HG03135 (cell line): ENCODE results near the gene AP3B2.
"Not testable (repeated sequence)": the region's sequence is repeated elsewhere in the genome, so short reads cannot be mapped to it uniquely, and the experiment has no call there.

Experiments used
- ATAC-seq: cut with Tn5 transposase; IDR thresholded peaks from one replicate; pipeline ENCODE4 v1.9.1; 2021; ENCODE audit warnings: mild to moderate bottlenecking, moderate library complexity; ENCODE audit not compliant: unreplicated experiment

AP3B2 gene

GRCh38 chr15:82650046-82650670, 59.5 kb downstream of the AP3B2 start:
- no peak for ATAC-seq

DNA sequence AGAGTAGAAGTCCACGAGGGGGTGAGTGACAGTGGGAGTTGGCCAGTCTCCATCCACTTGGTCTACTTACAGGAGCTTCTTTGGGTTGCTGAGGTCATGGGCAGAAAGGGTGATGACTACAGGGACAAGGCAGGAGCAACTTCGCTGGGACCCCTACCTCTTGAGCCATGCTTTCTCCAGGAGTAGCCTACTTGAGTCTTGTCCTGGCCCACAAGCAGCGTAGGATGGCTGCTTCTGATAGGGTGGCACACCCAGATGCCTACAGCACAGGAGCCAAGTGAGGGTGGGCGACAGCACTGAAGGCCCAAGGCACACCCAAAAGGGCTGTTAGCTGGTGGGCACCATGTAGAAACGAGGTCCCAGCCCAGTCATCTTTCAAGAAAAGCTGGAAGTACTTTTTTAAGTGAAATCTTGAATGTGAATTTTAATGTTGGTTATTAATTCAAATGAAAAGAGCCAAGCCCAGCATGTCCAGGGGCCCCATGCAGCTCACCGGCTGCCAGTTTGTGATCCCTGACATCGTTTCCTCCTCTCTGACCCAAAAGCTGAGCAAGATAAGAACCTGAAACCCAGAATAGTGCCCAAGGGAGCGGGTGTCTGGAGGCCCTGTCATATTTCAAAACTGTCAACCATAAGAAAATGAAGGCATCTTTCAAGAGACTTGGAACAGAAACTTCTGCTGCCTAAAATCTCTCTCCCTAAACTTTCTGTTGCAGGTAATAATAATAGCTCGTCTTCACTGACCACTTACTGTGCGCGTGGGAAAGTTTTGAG, 60.3 kb downstream of the AP3B2 start:
- ATAC-seq: no peak

DNA sequence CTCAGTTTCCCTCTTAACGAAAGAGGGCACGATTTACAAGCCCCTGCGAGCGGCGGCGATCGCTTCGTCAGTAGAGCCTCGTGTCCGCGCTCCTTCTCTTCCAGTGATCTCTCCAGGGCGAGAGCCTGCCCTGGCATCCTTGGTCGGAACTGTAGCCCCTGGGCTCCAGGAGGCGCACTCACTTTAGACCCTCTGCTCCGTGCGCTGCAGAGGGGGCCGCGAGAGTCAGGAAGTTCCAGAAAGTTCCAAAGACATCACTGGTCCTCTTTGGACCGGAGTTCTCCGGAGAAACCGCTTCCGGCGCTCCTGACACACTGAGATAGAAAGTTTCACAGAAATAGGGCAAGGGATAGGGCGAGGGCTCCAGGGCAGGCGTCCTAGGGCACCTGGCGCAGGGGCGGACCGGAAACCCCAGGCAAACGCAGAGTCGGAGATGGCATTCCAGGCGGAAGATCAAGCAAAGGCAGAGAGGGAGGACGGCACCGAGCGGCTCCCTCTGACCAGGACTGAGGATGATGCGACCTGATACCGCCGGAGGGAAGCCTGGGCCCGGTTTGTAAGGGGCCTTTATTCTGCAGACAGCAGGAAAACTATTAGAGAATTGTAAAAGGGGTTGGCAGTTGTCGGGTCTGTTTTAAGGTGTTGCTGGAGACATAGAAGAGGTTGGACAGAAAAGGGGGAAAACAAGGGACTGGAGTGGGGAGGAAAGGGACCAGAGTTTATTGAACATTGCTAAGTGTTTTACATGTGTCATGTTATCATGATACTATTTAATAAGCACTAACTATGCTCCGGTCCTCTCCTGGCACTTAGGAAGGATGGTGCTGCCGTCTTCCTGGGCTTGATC, 61.2 kb downstream of the AP3B2 start:
- no peak for ATAC-seq

DNA sequence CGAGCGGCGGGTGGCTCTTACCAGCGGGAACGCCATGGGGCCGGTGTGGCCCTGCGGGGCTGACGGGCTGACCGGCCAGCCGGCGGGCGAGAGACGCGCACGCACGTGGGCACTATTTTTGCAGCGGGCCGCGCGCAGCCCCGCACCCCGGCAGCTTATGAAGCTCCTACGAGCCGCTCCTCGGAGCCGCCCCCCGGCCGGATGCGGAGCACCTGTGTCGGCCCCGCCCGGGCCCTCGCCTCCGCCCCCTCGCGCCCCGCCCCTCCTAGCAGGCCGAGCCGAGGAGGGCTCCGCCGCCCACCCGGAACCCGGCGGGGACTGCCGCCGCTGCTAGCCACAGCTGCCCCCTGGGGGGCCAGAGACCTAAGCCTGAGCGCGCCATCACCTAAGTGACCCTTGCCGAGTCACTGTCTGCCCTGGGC, 61.8 kb downstream of the AP3B2 start:
- ATAC-seq: no peak

- ATAC-seq: no peak
Measured at GRCh38 chr15:82647045-82647834, 62.4 kb downstream of the AP3B2 start, which contains the start of gene CPEB1. Gene CPEB1, minus strand, starts transcription at chr15:82647363. Its CDS starts 18,904 bp downstream, at chr15:82628459.

DNA sequence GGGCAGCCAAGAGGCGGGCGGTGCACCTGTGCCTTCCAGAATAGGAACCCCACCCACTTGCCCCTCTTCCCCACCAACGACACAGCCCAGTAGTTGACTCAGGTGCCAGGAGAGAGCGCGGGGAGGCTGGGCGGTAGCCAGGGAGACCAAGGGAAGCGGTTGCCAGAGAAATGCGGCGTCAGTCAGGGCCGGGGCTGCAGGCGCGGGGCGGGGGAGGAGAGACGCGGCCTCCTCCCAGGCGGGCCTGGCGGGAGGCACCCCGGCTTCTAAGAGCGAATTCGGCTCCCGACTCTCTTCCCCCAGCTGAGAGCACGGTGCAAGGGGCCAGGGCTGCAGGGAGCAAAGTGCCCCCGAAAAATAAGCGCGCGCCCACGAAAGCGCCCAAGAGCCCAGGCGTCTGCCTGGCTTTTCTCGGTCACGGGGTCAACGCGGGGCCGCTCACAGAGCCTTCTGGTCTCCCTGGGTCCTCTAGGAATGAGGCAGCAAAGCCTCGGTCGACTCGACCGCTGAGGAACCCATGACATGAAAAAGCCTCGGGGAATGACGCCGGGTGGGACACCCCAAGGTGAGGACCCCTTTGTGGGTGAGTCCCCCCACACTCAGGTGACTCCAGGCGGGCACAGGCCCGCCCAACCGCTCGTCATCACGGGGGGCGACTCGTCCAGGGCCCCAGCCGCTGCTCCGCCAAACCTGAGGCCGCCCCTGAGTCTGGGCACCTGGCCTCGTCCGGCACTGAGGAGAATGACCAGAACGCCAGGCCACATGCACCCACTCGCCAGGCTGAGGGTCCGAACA, 63.2 kb downstream of the AP3B2 start:
- no peak for ATAC-seq

GRCh38 chr15:82644967-82645852, 64.5 kb downstream of the AP3B2 start:
- not testable (repeated sequence) for ATAC-seq

DNA sequence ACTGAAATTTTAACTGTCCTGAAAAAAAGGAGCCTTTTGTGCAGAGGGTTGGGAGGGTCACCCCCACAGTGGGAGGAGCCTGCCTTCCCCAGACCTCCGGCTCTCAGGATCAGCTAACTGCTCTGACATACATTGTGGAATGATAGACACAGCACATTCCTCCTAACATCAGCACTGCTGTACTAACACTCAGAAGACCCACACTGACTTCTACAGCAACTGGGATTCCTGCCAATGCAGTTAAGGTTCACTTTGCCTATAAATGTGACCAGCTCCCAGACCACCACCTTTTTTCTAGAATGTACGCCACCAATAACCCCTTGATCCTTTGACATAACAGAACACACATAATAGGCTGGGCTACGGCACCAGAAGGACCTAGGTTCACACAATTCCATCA, 65.7 kb downstream of the AP3B2 start:
- ATAC-seq: no peak

DNA sequence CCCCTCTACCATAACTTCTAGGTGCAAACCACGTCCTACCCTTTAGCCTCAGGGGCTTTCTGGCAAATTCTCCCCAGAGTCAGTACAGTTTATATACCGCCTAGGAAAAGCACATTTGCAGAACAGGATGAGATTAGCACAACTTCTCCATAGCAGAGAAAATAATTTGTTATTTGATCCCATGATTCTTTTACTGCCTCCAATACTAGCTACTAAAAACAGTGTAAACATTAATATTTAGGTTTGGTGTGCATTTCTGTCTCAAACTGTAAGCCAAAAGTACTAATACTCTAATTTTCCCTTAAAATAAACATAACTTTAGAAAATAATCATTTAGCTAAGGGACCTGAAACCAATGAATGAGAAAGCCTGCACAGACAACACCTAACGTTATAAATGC, 67.0 kb downstream of the AP3B2 start:
- no peak for ATAC-seq

DNA sequence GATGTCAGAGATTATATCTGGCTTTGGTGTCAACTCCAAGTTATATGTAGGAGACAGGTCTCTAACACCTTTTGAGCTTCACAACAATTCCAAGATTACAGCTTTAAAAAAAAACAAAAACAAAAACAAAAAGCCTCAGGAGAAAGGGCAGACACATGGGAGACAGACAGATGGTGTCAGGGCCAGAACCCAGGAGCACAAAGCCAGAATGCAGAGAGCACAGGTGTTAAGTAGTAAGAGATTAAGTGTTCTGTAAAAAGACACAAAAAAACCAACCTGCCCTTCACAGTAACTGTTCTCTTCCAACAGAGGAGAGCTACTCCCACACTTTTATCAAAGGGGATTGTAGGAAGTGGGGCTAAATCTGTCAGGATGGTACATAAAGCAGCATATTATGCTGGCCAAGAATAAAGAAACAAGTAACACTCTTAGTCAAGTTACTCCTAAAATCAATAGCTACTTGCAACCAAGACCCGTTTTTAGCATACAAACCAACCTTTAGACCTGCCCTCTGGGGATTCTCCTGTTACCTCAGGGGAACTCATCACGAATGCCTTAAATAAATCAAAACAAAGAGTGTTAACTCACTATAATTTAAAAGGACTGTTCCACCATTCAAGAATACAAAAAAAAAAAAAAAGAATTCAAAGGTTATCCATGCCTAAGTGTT, 68.4 kb downstream of the AP3B2 start:
- ATAC-seq: no peak

- no peak for ATAC-seq
Measured at GRCh38 chr15:82640672-82641071, 69.0 kb downstream of the AP3B2 start.

- no peak for ATAC-seq
Measured at GRCh38 chr15:82635798-82636197, 73.9 kb downstream of the AP3B2 start.

GRCh38 chr15:82630033-82630432, 79.6 kb downstream of the AP3B2 start:
- ATAC-seq: no peak

- no peak for ATAC-seq
Measured at GRCh38 chr15:82625136-82625535, 84.5 kb downstream of the AP3B2 start.

DNA sequence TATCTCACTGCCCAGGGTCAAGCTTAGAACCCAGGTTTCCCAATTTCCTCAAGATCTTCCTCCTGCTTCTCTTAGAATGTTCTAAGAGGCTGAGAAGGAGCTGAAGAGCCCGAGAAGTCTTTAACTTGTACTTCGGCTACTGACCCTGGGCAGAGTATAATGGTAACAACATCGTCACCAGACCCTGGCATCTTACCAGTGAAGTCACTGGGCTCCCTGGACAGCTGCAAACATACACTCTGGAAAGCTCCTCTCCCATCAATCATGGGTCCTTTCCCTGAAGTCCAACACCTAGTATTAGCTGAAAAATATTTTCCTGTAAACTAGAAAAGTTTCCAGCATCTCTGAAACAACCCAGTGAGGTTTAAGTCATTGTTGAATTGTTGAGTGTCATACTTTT, 85.2 kb downstream of the AP3B2 start:
- no peak for ATAC-seq

GRCh38 chr15:82624008-82624407, 85.7 kb downstream of the AP3B2 start:
- no peak for ATAC-seq

DNA sequence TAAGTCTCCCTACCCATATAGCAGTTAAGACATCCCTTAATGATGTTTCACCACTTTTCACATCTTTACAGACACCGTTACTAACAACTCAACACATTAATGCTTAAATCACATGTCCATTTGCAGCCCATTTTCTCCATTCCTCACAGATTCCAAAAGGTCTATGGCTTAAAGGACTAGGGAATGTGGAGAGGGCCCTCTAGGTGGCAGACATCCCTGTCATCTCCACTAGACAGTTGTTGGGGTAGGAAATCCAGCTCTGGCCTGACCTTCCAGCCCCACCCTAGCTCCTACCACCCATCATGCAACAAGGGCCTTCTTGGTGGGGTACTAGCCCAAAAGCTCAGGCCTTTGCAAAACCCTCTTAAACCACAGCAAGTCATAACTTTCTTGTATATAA, 87.7 kb downstream of the AP3B2 start:
- no peak for ATAC-seq

GRCh38 chr15:82613747-82614146, 95.9 kb downstream of the AP3B2 start:
- ATAC-seq: no peak
